IMR-90 (cell line): ENCODE results near the gene CYTH2.

Experiments
- POLR2A ChIP-seq: IDR thresholded peaks from 2 replicates; pipeline ENCODE4 v1.6.1; 2012; ENCODE audit warnings: mild to moderate bottlenecking, low read depth, low read length
- RFX5 ChIP-seq: IDR thresholded peaks from 2 replicates; pipeline ENCODE4 v1.8.0; 2012; ENCODE audit warnings: low read depth, mild to moderate bottlenecking, low read length, moderate library complexity
- TF ChIP-seq, protein P1 (sequence below): conservative IDR thresholded peaks from 2 replicates; pipeline ENCODE4 v1.5.1; 2012; ENCODE audit warnings: mild to moderate bottlenecking, low read depth, low read length, improper control_type of control experiment

DNA sequence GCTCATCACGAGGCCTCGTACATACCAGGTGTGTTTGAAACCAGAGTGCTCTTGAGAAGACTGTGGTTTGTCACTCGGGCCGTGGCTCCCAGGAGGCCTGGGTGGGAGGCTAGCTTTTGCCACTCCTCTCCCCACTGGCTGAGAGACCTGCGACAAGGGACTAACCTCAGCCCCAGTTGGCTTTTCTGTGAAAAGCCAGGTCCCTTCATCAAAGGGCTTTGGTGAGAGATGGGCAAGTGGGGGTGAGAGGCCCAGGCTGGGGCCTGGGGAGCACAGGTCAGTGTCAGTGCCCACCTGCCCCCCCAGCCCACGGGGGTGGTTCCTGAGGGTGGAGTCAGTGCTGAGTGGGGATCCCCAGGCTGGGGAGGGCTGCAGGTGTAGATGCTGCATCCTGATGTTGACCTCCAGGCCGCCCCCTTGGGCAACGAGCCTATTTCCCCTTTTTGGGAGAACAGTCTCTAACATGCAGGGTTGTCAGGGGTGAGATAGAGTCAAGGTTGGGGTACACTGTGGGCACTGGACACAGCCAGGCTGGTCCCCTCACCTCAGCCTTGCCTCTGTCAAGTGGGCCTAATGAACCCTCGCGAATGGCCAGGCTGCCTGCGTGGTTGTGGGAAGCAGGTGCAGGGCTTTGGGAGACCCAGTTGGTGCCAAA, 13.1 kb upstream of the CYTH2 start:
- no peak for TF ChIP-seq POLR2A
- TF ChIP-seq RFX5, result no peak
- TF ChIP-seq, protein P1, sequence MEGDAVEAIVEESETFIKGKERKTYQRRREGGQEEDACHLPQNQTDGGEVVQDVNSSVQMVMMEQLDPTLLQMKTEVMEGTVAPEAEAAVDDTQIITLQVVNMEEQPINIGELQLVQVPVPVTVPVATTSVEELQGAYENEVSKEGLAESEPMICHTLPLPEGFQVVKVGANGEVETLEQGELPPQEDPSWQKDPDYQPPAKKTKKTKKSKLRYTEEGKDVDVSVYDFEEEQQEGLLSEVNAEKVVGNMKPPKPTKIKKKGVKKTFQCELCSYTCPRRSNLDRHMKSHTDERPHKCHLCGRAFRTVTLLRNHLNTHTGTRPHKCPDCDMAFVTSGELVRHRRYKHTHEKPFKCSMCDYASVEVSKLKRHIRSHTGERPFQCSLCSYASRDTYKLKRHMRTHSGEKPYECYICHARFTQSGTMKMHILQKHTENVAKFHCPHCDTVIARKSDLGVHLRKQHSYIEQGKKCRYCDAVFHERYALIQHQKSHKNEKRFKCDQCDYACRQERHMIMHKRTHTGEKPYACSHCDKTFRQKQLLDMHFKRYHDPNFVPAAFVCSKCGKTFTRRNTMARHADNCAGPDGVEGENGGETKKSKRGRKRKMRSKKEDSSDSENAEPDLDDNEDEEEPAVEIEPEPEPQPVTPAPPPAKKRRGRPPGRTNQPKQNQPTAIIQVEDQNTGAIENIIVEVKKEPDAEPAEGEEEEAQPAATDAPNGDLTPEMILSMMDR, result no peak
